Myometrial cell (primary cell): Measurements from ENCODE around the gene SCGB3A2. TPM values are rescaled to one million over a fixed set of nuclear protein-coding genes. Genes with fewer than 3 reads are reported as not detected.

ENCODE experiments used
- total RNA-seq: library from RNA; depleted of rRNA; stranded (reverse); fragments of >200 nt; gene quantifications from 2 replicates; pipeline ENCODE4 v1.2.3, GENCODE V29; 2015

Gene SCGB3A2, protein sequence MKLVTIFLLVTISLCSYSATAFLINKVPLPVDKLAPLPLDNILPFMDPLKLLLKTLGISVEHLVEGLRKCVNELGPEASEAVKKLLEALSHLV
- not detected in 2 replicates for total RNA-seq

DNA sequence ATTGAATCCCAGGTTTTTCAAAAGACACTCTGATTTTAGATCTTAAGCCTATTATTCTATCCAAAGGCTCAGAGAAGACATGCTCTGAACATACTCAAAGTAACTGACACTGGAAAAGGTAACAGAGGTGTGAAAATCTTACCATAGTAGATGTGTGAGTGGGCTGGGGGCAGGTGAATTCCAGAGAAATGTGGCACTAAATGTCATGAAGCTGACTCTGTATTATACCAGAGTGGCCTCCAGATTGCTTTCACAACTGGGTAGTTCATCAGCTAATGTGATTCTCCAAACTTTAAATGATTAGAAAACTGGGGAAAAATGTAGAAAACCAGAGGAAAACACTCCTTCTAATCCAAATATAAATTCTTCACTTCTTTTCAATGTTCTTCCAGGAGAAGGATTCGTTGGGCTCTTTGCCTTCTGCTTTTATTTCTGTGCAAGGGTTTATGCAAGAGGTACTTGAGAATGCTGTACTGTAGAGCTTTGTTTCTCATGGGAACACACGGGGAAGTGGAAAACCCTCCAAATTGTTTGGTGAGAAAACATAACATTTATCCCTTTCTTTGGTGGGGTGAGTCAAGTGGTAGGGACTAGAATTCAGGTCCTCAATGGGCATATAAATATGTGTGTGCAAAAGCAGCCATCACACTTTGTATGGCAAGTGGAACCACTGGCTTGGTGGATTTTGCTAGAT is at the start of gene SCGB3A2:
Gene SCGB3A2 (plus strand): TSS at position 646 of the 694 bp plus-strand sequence. CDS start 93 bp downstream, outside the sequence.

DNA sequence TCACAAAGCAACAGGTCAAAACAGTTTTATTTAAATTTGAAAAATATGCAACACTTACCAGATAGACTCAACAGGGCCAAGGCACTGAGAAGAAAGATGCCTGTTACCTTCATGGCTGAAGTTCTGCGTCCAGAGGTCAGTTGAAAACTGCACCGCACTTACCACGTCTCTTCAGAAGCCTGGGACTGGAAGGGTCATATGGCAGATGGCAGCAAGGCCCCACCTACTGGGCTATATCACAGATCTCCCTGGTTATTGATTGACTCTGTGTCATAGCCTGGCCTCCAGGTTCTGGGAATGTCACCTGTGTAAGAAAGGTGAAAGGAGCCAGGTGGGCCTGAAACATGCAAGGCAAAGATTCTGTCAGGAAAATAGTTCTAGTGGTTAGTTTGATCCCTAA is 47.0 kb upstream of the SCGB3A2 start, which contains the start of gene SPINK1:
Gene SPINK1 (minus strand): TSS at position 207 of the 400 bp plus-strand sequence. CDS start 94 bp downstream, at position 113.

DNA sequence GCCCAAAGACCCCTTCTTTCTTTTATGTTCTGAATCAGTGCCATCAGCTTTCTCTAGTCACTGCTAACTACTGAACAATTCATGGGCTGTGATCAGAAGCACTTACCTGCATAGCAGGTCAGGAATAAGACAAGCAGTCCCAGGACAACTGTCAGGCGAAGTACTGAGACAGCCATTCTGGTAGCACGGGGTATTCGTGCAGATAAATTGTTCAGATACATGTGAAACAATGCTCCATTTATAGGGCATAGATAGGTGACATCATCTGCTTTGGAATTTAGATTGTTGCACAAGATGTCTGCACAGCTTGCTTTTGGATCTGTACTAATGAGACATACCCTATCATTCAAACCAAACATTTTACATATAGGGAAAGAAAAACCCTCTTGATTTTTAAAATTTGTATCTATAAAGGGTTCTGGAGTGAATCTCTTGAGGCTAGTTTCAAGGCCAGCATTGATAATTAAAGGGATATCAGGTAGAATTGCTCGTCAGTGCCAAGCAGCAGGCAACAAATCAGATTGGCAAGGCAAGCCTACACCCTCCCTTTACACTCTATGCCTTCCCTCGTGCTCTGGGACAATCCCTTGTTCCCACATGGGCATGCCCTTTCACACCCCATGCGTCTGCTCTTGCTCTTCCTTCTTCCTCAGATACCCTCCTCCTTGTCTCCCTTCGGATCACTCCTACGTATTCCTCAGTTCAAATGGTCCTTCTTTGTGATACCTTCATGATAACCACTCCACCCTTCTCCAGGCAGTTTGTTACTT is 28.0 kb downstream of the SCGB3A2 start, which contains the start of gene C5orf46:
Gene C5orf46 (minus strand): TSS at position 213 of the 770 bp plus-strand sequence. CDS start 37 bp downstream, at position 176.

Other genes with a start within 250 kb of the SCGB3A2 start
- 5.2 and 8.3 TPM in 2 replicates for gene JAKMIP2, start 96.0 kb upstream of the SCGB3A2 start, total RNA-seq
- gene SPINK1, start 47.0 kb upstream of the SCGB3A2 start, total RNA-seq: not detected in 2 replicates
- gene C5orf46, start 27.8 kb downstream of the SCGB3A2 start, total RNA-seq: not detected in 2 replicates
- gene SPINK5, start 185.3 kb downstream of the SCGB3A2 start, total RNA-seq: not detected in 2 replicates